OCI-LY7 (cell line): ENCODE results near the gene NUP43.
"Not testable (repeated sequence)": the region's sequence is repeated elsewhere in the genome, so short reads cannot be mapped to it uniquely, and the experiment has no call there.

Experiments used
- CTCF ChIP-seq: fragments of 200-600 bp; sonication (generic); conservative IDR thresholded peaks from 2 replicates; pipeline ENCODE4 v1.5.1; 2014; ENCODE audit warnings: mild to moderate bottlenecking, antibody characterized with exemption, low read length, moderate library complexity, mixed read lengths
- EZH2phosphoT487 ChIP-seq: fragments of 200-600 bp; sonication (generic); IDR thresholded peaks from 2 replicates; pipeline ENCODE4 v1.6.1; 2018; ENCODE audit warnings: low read depth, borderline replicate concordance, mild to moderate bottlenecking, mixed run types, antibody characterized with exemption, low read length, moderate library complexity, mixed read lengths

GRCh38 chr6:149751920-149752319, 5.6 kb upstream of the NUP43 start:
- TF ChIP-seq EZH2phosphoT487, CTCF: not testable (repeated sequence)
